Measurements from ENCODE around the gene MDFI.

MDFI gene

DNA sequence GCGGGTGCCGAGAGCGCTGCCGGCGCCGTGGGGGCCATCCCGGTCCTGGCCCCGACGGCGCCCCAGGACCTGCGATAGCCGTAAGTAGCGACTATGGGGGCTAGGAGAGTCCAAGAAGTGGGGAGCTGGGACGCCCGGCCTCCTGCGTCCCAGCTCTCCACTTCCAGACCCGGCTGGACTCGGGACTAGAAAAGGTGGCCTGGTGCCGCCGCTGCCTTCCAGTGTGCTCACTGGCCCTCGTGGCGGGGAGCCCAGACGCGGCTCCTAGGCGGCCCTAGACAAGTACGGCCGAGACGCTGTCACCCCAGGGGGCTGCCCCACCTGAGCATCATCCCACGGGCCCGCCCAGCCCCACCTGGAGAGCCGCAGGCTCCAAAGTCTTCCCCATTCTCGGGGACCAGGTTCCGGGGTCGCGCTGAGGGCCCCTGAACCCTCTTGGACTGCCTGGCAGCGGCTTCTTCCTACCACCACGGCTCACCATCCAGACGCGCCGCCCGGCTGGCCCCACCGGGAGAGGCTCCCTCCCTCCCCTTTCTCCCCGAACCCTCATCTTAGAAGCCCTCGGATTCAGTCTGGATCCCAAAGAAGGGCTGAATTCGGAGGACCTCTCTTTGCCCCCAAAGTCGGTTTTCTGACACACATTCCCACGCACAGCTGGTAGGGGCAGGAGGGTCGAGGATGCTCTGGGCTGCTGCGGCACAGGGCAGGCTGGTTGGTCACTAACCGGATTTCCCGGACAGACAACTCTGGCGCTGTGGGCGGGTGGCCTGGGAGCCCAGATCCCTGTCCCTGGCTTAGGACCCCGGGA, 870 bp upstream of the MDFI start:
- Mint-ChIP-seq H3K4me1 (peaks cover 74% of the 10 kb centered on the region), H3K9me3 (no peaks in the 10 kb centered on the region), H3K27ac (peak overlapping the region; percentile 97 to 100 (median 98)), H3K27me3 (ENCODE audit: low read depth) (peaks cover 39% of the 10 kb centered on the region), H3K4me3 (peak overlapping the region; percentile 91 to 97 (median 93)), H3K36me3 (ENCODE audit: low read depth) (peaks cover 14% of the 10 kb centered on the region)
- TF ChIP-seq, protein P1, sequence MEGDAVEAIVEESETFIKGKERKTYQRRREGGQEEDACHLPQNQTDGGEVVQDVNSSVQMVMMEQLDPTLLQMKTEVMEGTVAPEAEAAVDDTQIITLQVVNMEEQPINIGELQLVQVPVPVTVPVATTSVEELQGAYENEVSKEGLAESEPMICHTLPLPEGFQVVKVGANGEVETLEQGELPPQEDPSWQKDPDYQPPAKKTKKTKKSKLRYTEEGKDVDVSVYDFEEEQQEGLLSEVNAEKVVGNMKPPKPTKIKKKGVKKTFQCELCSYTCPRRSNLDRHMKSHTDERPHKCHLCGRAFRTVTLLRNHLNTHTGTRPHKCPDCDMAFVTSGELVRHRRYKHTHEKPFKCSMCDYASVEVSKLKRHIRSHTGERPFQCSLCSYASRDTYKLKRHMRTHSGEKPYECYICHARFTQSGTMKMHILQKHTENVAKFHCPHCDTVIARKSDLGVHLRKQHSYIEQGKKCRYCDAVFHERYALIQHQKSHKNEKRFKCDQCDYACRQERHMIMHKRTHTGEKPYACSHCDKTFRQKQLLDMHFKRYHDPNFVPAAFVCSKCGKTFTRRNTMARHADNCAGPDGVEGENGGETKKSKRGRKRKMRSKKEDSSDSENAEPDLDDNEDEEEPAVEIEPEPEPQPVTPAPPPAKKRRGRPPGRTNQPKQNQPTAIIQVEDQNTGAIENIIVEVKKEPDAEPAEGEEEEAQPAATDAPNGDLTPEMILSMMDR (IDR thresholded peaks at IDR 0.05; ENCODE audit: unreplicated experiment in 3 of 3), result no peak

DNA sequence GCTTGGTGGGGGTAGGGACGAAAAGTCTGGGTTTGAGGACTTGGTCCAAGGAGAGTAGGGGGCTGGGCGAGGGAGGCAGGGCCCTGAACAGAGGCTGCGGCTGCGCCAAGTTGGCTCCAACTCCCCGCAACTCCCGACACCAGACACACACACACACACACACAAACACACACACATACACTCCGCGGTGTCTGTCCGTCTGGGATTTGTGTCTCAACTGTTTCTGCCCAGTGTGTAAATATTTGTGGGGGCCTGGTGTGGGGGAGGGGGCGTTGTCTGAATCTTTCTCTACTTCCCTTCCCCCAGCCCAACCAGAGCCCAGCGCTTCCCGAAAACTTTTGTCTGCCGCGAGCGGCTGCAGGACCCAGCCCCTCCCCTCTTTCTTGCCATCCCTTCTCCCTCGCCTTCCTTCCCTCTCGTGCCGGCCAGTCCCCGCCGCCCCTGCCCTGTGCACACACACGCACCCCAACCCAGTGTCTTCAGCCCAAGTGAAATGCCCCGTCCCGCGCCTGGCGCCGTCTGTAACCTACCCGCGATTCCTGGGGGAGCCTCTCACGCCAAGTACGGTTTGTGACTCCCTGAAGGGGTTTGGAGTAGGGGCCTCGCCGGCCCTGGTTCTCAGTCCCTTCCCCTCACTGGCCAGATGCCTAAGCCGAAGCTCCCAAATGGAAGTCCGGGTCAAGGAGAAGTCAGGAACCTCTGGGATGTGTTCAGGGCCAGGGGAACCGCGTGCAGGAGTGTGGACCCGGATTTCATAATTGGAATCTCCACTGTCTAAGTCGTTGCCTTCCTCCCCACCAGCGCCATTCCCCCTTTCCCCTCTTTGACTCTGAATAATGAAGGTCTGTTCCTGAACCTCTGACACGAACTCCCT, 904 bp downstream of the MDFI start:
- Mint-ChIP-seq H3K27me3 (ENCODE audit: low read depth) (peaks cover 37% of the 10 kb centered on the region), H3K4me3 (peak overlapping the region; percentile 91 to 97 (median 93)), H3K27ac (peak overlapping the region; percentile 97 to 100 (median 99)), H3K9me3 (no peaks in the 10 kb centered on the region), H3K36me3 (ENCODE audit: low read depth) (peaks cover 22% of the 10 kb centered on the region), H3K4me1 (peaks cover 75% of the 10 kb centered on the region)
- TF ChIP-seq, protein P1 (IDR thresholded peaks at IDR 0.05; ENCODE audit: unreplicated experiment in 3 of 3), result no peak

DNA sequence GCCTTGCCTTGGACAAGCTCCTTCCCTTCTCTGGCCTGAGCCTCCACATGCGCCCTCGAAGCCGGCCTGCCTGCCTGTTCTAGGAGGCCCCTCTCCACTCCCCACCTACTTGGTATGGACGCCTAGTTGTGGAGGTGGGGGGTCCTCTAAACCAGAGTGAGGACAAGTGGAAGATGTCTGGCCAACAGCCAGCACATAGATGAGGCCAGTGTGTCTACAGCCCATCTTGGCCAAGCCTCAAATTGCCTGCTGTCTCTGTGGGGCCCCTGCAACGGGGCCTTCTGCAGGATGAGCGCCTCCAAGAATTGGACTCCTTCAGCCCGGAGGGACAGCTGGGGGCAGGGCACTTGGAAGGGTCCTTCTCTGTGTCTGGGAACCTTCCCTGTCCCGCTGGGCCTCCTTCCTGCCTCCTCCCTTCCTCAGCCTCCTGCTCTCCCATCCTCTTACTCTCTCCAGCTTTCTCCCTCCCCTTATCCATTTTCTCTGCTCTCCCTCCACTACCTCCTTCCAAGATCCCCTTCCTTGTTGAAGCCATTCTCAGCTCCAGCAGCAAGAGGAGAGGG, 1.6 kb downstream of the MDFI start:
- H3K4me3 Mint-ChIP-seq, result peak overlapping the region; percentile 91 to 97 (median 93)
- peaks cover 30% of the 10 kb centered on the region for H3K27me3 Mint-ChIP-seq (ENCODE audit: low read depth)
- peaks cover 75% of the 10 kb centered on the region for H3K4me1 Mint-ChIP-seq
- H3K27ac Mint-ChIP-seq, result peak overlapping the region; percentile 97 to 100 (median 99)
- no peaks in the 10 kb centered on the region for H3K9me3 Mint-ChIP-seq
- TF ChIP-seq, protein P1 (IDR thresholded peaks at IDR 0.05; ENCODE audit: unreplicated experiment in 3 of 3), result no peak
- peaks cover 26% of the 10 kb centered on the region for H3K36me3 Mint-ChIP-seq (ENCODE audit: low read depth)

DNA sequence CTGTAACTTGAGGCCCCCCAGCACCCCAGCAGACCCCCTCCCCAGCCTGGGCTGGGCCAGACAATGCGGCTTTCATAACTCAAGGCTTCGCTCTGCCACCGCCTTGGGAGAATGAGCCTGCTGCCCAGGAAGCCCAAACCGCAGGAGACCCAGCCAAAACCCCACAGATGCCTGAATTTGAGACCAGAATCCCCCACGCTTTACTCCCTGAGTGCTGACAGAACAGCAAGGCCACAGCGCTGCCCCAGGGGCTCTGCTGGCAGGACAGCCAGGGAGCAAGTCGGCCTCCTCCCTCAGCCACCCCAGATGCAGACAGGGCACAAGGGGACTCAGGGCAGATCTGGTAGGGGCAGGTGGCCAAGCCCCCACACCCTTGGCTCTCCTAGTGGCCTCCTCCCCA, 2.2 kb downstream of the MDFI start:
- TF ChIP-seq, protein P1 (IDR thresholded peaks at IDR 0.05; ENCODE audit: unreplicated experiment in 3 of 3), result no peak
- H3K27me3 Mint-ChIP-seq (ENCODE audit: low read depth), result peaks cover 24% of the 10 kb centered on the region
- peaks cover 28% of the 10 kb centered on the region for H3K36me3 Mint-ChIP-seq (ENCODE audit: low read depth)

DNA sequence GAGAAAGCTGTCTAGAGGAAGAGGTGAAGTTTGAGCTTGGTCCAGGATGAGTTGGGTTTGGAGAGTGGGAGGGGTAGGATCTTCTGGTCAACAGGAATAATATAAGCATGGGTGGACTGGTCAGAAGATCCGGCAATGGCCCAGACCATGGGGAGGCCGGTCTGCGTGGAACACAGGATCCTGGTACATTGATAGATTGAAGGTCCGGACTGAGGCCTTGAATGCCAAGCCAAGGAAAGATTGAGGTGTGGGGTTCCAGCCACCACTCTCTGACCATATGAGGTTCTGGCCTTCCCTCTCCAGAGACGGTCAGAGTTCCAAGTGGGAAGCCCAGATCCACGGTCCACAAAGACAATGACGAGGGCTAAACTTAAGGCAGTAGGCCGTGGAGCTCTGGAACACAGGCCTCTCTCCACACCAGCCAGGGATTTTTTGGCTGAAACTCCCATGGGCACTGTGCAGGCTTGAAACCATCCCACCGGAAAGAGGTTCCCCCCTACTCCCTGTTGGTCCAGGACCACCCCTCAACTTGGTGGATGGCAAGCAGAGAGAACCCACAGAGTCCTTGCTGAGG, 3.2 kb downstream of the MDFI start:
- H3K4me3 Mint-ChIP-seq, result peak overlapping the region; percentile 79 to 97 (median 93)

More for the DNA sequence above, 2.2 kb downstream of the MDFI start:
- Mint-ChIP-seq H3K27ac (peak overlapping the region; percentile 97 to 100 (median 99)), H3K4me1 (peaks cover 75% of the 10 kb centered on the region), H3K9me3 (no peaks in the 10 kb centered on the region), H3K4me3 (peak overlapping the region; percentile 91 to 97 (median 93))

More for the DNA sequence above, 3.2 kb downstream of the MDFI start:
- Mint-ChIP-seq H3K4me1 (peaks cover 77% of the 10 kb centered on the region), H3K27me3 (ENCODE audit: low read depth) (peaks cover 24% of the 10 kb centered on the region), H3K36me3 (ENCODE audit: low read depth) (peaks cover 35% of the 10 kb centered on the region), H3K9me3 (no peaks in the 10 kb centered on the region), H3K27ac (peak overlapping the region; percentile 97 to 100 (median 99))
- TF ChIP-seq, protein P1 (IDR thresholded peaks at IDR 0.05; ENCODE audit: unreplicated experiment in 3 of 3), result no peak

Measured in nephron (organoid).